GM21526 (cell line): ENCODE measurements around the gene LDAF1.
"Not testable (repeated sequence)": the region's sequence is repeated elsewhere in the genome, so short reads cannot be mapped to it uniquely, and the experiment has no call there.

Experiments used
- ATAC-seq: cut with Tn5 transposase; IDR thresholded peaks from one replicate; pipeline ENCODE4 v1.9.1; 2021; ENCODE audit warnings: moderate library complexity; ENCODE audit not compliant: unreplicated experiment, low FRiP score

The LDAF1 gene

DNA sequence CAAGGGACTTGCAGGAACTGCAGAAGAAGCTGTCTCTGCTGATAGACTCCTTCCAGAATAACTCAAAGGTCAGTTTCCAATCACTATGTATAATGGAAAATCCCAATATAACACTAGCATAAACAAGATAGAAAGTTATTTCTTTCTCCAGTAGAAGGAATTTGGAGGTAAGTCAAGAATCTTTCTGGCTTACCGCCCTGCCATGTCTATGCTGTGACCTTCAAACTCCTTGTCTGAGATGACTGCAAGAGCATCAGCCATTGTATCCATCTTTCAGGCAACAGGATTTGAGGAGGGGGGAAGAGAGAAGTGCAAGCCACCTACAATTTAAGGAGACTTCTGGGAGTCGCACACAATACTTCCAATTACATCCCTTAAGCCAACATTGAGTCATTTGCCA, 2.7 kb downstream of the LDAF1 start:
- ATAC-seq, result no peak

DNA sequence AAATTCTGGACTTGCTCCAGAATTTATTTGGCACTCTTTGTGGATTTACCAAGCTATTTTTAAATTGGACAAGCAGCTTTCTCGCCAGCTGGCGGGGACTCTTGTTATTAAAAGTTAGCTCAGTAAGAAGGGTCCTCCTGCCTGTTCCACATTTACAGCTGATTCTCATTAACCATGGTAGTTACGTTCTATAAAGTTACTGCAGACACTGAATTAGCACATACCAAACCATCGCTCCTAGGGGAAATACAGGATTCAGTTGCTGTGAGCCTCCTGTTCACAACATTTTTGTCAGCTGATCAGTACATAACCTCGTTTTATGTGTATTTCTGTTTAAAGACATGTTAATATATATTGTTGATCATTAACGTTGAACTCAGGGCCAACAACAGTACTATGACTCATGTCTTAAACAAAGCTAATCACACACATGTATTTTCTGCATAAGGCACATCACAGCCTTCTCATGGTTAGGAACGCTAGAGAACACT, 4.2 kb downstream of the LDAF1 start:
- no peak for ATAC-seq

GRCh38 chr16:21163576-21163975, 5.1 kb downstream of the LDAF1 start:
- no peak for ATAC-seq

GRCh38 chr16:21164521-21165168, 6.2 kb downstream of the LDAF1 start:
- no peak for ATAC-seq

GRCh38 chr16:21166561-21166961, 8.1 kb downstream of the LDAF1 start:
- ATAC-seq, result no peak

DNA sequence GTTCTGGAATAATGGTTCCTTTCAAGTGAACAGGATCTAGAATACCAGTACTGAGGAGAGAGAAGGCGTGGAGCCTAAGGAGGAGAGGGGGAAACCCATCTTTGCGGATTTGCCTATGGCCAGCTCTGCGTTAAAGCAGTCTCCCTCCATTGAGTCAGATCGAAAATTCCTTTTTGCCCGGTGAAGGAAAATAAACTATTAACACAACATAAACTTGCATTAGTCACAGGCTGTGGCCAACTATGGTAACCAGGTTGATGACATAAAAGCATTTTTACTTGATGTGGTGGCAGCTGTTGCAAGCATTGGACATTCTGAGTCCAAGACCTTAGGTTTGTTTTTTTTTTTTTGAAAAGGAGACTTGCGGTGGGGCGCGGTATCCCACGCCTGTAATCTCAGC, 8.9 kb downstream of the LDAF1 start:
- ATAC-seq, result no peak

- ATAC-seq, result no peak
These were observed 9.6 kb downstream of the LDAF1 start for GRCh38 chr16:21167929-21168602.

GRCh38 chr16:21169249-21169981, 10.9 kb downstream of the LDAF1 start:
- no peak for ATAC-seq

DNA sequence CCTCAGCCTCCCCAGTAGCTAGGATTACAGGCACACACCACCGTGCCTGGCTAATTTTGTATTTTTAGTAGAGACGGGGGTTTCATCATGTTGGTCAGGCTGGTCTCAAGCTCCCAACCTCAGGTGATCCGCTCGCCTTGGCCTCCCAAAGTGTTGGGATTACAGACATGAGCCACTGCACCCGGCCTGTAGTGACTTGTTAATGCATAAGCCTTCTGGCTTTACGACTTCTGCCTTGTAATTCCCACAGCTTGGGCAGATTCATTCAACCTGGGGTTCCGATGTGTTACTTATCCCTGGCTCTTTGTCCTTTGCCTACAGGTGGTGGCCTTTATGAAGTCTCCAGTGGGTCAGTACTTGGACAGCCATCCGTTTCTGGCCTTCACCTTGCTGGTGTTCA, 11.6 kb downstream of the LDAF1 start:
- ATAC-seq, result not testable (repeated sequence)

GRCh38 chr16:21172650-21173049, 14.2 kb downstream of the LDAF1 start:
- no peak for ATAC-seq

DNA sequence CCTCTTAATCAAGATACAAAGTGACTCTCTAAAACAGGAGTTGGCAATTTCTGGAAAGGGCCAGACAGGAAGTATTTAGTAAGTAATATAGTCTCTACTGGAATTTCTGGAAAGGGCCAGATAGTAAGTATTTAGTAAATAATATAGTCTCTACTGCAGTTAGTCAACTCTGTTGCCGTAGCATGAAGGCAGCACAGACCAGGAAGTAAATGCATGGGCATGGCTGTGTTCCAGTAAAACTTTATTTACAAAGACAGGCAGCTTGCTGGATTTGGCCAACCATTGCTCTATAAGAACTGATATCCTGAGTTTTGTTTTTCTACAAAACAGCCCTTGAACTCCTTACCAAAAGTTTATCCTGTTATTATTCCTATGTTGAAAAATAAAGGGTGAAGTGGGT, 16.9 kb downstream of the LDAF1 start:
- ATAC-seq, result no peak

DNA sequence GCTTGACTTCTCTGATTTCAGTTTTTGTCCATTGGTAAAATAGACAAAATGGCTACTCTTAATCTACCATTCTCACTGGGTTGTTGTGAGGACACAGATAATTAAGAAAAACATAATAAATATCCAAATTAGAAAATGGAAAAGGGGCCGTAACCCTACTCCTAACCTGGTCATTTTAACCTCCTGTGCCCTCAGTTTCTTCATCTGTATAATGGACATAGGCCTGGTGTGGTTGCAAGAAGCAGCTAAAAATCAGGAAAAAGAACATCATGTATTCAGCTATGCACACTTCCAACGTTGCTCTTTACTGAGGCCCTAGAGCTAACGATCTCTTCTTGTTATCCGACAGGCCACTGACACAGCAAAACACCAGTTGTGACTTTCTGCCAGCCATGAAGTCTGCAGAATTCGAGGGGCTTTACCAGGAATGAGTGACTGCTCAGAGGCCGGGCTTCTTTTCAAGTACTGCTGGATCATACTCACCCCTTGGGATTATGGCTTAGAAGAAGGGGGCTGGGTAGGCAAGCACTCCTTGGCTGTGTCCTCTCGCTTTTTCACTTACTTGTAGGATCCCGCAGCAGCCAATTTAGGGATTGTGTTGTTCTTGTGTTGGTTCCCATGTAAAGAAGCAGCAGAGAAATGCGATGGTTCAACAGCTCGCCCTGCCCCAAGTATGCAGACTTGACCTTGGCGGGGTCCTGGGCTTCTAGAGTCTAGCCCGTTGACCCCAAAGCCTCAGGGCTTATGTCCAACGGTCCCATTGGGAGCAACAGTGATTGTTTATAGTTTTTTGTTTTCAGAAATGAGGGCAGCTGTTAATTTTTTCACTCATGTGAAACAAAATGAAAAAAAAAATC, 20.9 kb downstream of the LDAF1 start:
- no peak for ATAC-seq

DNA sequence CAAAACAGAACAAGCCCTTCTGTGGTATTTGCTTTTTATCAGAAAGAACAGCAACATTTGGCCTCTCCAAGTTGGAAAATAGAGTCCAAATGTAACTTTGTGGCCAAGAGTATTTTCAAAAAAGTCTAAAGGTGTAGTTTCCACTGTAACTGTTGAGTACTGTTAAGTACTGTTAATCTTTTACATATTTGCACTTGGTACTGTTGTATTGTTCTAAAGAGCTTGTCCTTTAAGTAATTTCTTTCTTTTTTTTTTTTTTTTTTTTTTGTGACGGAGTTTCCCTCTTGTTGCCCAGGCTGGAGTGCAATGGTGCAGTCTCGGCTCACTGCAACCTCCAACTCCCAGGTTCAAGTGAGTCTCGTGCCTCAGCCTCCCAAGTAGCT, 21.5 kb downstream of the LDAF1 start:
- no peak for ATAC-seq

DNA sequence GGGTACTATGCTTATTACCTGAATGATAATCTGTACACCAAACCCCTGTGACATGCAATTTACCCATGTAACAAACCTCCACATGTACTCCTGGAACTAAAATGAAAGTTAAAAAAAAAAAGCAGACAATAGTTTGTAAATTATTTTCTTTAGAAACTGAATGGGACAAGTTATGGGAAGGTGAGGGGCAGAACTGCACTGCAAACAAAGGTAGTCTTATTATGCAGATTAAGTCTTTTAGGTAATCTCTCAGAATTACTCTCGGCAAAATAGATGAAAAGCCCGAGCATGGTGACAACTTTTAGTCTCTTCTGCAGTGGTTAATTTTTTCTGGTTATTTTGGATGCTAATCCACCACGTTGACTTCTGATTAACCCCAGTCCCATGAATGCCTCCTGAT, 25.5 kb downstream of the LDAF1 start:
- ATAC-seq, result no peak

GRCh38 chr16:21184834-21185233, 26.4 kb downstream of the LDAF1 start:
- no peak for ATAC-seq

DNA sequence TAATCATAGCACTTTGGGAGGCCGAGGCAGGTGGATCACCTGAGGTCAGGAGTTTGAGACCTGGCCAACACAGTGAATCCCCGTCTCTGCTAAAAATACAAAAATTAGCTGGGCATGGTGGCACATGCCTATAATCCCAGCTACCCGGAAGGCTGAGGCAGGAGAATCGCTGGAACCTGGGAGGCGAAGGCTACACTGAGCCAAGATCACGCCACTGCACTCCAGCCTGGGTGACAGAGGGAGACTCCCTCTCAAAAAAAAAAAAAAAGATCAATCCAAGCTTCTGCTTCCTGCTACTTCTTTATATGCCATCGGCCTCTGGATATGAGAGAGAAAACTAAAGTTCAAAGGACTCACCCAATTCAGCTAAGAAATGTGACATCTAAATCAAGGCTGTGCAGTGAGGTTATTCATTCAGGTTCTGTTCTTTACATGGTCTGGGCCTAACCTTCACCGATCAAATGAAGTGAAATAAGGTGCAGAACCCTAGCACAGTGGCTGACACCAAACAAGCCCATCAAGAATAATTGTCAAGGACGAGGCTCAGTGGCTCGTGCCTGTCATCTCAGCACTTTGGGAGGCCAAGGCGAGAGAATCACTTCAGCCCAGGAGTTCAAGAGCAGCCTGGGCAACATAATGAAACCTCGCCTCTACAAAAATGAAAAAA, 27.3 kb downstream of the LDAF1 start:
- ATAC-seq, result no peak

DNA sequence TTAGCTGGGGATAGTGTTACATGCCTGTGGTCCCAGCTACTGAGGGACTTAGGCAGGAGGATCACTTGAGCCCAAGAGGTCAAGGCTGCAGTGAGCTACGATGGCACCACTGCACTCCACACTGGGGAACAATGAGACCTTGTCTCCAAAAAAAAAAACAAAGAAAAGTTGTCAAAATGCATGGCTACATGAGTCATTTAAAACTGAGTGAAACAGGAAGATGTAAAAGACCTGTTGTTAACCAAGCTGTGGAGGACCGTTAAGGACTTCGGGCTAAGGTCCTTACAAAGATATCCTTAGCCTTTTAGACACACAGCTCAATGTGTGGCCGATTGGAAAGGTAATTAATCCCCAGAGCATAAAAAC, 27.8 kb downstream of the LDAF1 start:
- no peak for ATAC-seq

DNA sequence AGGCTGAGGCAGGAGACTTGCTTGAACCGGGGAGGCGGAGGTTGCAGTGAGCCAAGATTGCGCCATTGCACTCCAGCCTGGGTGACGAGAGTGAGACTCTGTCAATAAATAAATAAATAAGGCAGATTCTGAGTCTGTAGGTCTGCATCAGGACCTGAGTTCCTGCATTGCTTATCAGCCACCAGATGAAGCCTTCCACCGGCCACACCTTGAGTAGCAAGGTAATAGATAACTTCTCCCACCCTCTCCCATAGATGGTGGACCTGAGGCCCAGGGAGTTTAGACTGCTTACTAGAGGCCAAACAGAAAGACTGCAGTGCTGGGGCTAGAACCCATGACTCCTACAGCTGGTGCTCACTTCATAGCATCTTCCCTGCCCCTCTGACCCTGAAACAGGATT, 30.8 kb downstream of the LDAF1 start:
- no peak for ATAC-seq

DNA sequence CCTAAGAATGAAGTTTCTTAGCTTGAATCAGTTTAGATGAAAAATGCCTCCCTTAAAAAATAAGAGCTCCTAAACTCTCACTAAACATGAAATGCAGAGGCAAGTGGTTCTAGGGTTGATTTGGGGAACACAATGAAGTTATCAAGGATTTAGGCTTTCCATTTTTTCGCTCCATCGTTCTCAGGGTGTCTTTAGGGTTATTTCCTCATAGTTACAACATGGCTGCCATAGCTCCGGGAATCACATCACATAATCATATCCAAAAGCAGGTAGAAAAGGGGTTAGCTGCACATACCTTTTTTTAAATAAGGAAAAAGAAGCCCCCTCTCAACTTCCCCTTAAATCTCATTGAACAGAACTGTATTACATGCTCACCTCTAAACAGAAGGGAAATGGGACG, 31.5 kb downstream of the LDAF1 start:
- ATAC-seq, result no peak

DNA sequence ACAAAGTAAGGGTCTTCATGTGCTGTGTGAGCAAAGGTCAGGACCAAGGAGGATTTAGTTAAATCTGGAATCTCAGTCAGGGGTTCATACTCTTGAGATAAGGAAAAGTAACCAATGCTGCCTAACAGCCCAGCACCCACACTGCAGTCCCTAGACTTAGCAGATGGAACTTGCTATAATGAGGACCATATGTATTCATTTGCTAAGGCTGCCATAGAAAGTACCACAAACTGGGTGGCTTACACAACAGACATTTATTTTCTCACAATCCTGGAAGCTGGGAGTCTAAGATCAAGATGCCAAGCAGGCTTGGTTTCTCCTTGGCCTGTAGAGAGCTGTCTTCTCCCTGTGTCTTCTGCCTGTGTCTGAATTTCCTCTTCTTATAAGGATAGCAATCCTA, 32.1 kb downstream of the LDAF1 start:
- ATAC-seq, result no peak
